Erythroblast (primary cell): ENCODE measurements around the gene TBX10.
"Not testable (repeated sequence)": the region's sequence is repeated elsewhere in the genome, so short reads cannot be mapped to it uniquely, and the experiment has no call there.

Source experiments
- GATA1 ChIP-seq: IDR thresholded peaks from 2 replicates; pipeline ENCODE4 v1.6.1; 2011; ENCODE audit warnings: low read depth, mild to moderate bottlenecking, control low read depth, low read length, moderate library complexity
- POLR2A ChIP-seq: IDR thresholded peaks from 2 replicates; pipeline ENCODE4 v1.6.1; 2011; ENCODE audit warnings: mild to moderate bottlenecking, low read length

DNA sequence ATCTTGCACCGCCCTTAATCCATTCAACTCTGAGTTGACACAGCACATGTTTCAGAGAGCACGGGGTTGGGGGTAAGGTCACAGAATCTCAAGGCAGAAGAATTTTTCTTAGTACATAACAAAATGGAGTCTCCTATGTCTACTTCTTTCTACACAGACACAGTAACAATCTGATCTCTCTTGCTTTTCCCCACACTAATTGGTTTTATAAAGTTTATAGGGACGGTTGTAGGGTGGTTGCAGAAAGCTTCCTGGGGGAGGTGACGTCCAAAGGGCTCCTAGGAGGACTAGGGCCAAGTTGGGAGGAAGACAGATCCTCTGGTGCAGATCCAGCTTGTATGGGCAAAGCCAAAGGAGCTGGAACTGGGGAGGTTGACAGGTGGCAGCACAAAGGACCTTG lies 35.4 kb downstream of the TBX10 start:
- TF ChIP-seq POLR2A, GATA1: not testable (repeated sequence)
